Measurements from ENCODE around the gene SPDYE16.
"Not testable (repeated sequence)": the region's sequence is repeated elsewhere in the genome, so short reads cannot be mapped to it uniquely, and the experiment has no call there.

DNA sequence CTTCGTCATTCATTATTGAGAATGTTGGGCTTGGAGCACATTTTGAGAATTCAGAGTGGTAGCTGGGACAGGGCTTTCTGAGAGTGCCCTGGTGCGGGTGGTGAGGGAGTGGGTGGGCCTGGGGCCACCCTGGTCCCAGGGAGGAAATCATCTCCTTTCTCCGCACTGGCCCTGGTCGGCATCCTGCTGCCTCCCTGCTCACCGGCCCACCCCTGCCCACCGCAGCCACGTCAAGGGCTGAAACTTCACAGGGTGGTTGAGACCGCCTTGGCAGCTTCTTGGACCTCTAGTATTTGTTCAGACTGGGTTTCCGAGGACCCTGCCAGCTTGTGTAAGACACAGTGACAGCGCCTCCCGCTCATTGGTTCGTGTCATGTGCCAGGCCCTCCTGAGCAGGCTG lies 58.6 kb downstream of the SPDYE16 start:
- TF ChIP-seq, protein P1, sequence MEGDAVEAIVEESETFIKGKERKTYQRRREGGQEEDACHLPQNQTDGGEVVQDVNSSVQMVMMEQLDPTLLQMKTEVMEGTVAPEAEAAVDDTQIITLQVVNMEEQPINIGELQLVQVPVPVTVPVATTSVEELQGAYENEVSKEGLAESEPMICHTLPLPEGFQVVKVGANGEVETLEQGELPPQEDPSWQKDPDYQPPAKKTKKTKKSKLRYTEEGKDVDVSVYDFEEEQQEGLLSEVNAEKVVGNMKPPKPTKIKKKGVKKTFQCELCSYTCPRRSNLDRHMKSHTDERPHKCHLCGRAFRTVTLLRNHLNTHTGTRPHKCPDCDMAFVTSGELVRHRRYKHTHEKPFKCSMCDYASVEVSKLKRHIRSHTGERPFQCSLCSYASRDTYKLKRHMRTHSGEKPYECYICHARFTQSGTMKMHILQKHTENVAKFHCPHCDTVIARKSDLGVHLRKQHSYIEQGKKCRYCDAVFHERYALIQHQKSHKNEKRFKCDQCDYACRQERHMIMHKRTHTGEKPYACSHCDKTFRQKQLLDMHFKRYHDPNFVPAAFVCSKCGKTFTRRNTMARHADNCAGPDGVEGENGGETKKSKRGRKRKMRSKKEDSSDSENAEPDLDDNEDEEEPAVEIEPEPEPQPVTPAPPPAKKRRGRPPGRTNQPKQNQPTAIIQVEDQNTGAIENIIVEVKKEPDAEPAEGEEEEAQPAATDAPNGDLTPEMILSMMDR (IDR thresholded peaks at IDR 0.05; ENCODE audit: low read depth, low read length, missing input control): not testable (repeated sequence)
- not testable (repeated sequence) for TF ChIP-seq TAF1 (conservative IDR thresholded peaks at IDR 0.05); YY1 (IDR thresholded peaks at IDR 0.05)
- TF ChIP-seq, protein P2, sequence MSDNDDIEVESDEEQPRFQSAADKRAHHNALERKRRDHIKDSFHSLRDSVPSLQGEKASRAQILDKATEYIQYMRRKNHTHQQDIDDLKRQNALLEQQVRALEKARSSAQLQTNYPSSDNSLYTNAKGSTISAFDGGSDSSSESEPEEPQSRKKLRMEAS (IDR thresholded peaks at IDR 0.05): not testable (repeated sequence)
